HG03139 (cell line): ENCODE measurements around the gene RHOF.

ENCODE experiments used
- ATAC-seq: cut with Tn5 transposase; IDR thresholded peaks from one replicate; pipeline ENCODE4 v1.9.1; 2021; ENCODE audit not compliant: unreplicated experiment

Gene RHOF

DNA sequence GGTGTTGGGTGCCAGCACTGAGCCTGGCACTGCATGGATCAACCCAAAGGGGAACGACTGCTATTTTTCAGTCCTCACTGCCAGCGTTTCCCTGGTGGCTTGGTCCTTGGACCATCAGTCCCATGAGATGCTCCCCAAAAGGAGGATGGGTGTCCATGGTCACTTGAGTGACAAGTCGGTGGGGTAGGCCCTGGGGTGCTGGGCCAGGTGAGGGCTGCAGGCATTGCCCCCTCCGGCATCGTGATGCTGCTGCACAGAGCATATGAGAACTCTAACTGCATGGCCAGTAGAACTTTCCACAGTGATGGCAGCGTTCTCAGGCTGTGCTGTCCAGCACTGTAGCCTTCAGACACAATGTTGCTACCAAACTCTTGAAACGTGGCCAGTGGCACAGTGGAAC is 26.6 kb upstream of the RHOF start:
- ATAC-seq = no peak

- ATAC-seq = no peak
Observed at GRCh38 chr12:121819212-121819949, 25.9 kb upstream of the RHOF start.

DNA sequence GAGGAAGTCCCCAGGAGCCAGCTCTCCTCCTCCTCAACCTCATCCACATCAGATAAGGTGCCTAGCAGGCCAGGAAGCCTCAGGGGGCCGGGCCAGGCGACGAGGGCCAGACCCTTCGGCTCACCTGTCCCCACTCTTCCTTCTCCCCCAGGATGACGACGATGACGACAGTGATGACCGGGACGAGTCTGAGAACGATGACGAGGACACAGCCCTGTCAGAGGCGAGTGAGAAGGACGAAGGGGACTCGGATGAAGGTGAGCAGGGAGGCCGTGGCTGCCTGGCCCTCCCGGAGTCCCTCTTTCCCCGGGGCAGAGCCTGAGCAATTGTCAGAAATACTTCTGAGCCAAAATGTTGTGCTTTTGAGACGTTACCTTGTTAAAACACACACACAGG is 24.2 kb upstream of the RHOF start:
- no peak for ATAC-seq

- no peak for ATAC-seq
Observed at GRCh38 chr12:121816925-121817647, 23.6 kb upstream of the RHOF start.

DNA sequence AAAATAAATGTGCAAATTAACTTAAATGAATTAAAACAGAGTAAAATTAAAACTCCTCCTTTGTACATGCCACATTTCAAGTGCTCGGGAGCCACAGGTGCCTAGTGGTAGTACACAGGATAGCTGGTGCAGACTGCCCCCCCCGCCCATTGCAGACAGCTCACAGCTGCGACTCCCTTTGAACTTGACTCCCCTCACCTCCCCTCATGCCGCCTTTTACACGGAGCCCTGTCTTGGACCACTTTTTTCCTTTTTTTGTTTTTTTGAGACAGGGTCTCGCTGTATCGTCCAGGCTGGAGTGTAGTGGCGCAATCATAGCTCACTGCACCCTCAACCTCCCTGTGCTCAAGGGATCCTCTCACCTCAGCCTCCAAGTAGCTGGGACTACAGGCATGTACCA is 21.8 kb upstream of the RHOF start:
- ATAC-seq = no peak

GRCh38 chr12:121814429-121815119 is 21.1 kb upstream of the RHOF start:
- ATAC-seq = no peak

DNA sequence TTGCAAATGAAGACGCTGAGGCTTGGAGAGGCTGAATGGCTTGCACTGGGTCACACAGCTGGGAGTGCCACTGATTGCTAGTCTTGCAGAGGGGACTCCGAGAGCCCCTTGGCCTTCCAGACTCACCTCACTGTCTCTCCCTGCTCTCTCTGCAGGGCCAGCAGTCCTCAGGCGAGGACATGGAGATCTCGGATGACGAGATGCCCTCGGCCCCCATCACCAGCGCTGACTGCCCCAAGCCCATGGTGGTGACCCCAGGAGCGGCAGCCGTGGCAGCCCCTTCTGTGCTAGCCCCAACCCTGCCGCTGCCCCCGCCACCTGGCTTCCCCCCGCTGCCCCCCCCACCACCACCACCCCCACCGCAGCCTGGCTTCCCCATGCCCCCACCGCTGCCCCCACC is 20.5 kb upstream of the RHOF start:
- no peak for ATAC-seq

DNA sequence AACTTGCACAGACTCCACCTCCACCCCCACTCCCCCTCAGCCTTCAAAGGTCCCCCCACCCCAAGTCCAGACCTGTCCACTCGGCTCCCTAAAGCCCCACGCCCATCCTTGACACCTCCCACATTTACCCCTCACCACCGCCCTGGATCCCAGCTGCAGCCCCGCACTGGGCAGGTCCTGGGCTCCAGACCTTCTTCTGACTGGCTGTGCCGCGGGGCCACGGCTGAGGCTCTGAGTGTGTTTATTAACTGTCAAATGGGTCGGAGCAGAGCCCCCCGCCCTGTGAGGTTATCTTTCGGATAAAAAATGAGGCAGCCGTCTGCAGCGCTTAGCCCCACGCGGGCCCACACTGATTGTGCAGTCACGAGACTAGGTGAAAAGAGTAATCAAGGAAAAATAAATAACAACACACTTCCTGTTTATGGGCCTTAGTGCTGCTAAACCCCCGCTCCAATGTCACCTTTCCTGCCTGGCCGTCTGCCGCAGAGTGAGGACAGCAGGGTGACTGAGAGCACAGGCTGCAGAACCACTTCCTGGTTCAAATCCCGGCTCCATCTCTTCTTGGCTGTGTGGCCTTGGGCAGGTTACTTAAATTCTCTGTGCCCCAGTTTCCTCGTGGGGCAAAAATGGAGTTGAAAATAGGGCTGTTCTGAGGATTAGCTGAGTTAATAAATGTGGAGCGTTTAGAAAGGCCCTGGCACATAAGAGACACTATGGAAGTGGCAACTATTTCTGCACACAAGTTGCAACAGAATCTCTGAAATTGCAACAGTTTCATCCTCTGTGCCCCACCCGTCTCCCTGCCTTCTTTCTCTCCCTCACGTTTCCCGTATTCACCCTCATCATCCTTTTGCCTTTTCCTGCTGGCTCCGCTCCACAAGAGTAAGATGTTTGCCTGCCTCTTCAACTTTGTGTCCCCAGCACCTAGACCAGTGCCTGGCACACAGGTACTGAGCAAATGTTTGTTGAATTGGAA is 19.7 kb upstream of the RHOF start:
- ATAC-seq = no peak

DNA sequence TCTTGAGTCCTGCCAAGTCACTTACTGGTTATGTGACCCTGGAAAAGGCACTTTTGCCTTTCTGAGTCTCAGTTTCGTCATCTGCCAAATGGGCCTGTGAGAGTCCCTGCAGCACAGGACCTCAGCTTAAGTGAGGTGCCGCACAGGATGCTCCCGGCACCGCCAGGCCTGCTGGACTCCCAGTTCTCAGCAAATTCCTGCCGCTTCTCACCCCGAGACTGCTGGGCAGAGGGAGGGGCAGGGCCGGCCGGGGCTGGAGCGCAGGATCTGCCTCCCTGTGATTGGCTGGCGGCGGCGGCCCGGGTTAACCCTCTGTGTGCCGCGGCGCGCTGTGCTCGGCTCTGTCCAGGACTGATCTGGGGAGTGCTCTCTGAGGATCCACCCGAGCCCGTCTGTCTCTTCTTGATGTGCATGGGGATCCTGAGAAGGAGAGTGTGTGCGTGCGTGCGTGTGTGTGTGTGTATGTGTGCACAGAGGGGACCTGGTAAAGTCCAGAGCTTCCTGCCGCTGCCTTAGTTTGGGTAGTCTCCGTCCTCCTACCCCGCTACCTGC is 18.9 kb upstream of the RHOF start:
- ATAC-seq = no peak

GRCh38 chr12:121811434-121812319 is 18.2 kb upstream of the RHOF start:
- no peak for ATAC-seq

GRCh38 chr12:121810833-121811433 is 17.4 kb upstream of the RHOF start:
- ATAC-seq = no peak

DNA sequence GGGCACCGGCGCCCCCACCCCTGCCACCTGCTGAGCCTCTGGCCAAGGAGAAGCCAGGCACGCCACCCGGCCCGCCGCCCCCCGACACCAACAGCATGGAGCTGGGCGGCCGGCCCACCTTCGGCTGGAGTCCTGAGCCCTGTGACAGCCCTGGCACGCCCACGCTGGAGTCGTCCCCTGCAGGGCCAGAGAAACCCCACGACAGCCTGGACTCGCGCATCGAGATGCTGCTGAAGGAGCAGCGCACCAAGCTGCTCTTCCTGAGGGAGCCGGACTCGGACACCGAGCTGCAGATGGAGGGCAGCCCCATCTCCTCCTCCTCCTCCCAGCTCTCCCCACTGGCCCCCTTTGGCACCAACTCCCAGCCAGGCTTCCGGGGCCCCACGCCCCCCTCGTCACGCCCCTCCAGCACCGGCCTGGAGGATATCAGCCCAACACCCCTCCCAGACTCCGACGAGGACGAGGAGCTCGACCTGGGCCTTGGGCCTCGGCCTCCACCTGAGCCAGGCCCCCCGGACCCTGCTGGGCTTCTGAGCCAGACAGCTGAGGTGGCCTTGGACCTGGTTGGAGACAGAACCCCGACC is 16.8 kb upstream of the RHOF start:
- ATAC-seq = no peak

DNA sequence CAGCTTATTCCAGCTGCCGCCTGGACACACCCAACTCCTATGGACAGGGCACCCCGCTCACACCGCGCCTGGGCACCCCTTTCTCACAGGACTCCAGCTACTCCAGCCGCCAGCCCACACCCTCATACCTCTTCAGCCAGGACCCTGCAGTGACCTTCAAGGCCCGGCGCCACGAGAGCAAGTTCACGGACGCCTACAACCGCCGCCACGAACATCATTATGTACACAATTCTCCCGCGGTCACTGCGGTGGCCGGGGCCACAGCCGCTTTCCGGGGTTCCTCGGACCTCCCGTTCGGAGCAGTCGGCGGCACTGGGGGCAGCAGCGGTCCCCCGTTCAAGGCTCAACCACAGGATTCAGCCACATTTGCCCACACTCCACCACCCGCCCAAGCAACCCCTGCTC is 16.2 kb upstream of the RHOF start:
- ATAC-seq = no peak

GRCh38 chr12:121808623-121809022 is 15.1 kb upstream of the RHOF start:
- ATAC-seq = no peak

GRCh38 chr12:121807642-121808347 is 14.3 kb upstream of the RHOF start:
- no peak for ATAC-seq

DNA sequence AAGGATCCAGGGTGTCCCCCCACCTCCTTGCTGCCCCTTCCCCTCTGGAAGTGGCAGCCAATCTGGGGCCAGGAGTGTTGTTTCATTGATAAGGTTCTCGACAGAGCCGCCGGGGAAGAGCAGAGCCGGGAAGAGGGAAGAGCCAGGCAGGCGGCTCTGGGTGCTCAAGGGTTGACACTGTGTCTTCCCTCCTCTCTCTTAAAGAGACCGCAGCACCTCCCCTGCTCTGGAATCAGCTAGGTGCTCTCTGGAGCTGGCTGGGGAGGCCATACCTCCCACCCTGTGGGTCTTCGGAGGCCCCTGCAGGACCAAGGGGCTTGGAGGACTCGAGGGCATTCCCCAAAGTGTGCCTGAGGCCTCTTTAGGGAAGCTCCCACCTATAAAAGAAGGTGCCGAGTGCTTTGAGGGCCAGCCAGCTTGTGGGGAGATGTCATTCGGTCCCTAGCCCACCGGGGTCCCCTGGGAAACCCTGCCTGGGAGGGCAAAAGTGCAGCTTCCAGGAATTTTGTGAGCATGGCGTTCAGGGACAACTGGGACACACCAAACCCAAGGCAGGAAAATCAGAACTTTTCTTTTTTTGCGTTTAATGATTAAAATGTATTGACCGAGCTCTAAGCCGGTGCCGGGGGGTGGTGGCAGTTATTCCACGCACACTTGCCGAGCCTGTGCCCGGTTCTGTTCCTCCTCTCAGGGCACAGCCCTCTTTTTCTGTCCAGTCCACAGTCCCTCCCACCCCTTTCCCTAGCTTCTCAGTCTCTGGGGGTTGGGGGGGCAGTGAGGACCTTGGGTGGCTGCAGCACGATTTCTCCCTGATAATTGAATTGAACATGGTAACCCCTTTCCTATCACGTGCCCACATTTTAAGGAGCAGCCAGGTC is 13.3 kb upstream of the RHOF start:
- ATAC-seq = no peak

- no peak for ATAC-seq
Observed at GRCh38 chr12:121806009-121806545, 12.6 kb upstream of the RHOF start.
